ENCODE measurements around the gene IQCH.

IQCH gene

DNA sequence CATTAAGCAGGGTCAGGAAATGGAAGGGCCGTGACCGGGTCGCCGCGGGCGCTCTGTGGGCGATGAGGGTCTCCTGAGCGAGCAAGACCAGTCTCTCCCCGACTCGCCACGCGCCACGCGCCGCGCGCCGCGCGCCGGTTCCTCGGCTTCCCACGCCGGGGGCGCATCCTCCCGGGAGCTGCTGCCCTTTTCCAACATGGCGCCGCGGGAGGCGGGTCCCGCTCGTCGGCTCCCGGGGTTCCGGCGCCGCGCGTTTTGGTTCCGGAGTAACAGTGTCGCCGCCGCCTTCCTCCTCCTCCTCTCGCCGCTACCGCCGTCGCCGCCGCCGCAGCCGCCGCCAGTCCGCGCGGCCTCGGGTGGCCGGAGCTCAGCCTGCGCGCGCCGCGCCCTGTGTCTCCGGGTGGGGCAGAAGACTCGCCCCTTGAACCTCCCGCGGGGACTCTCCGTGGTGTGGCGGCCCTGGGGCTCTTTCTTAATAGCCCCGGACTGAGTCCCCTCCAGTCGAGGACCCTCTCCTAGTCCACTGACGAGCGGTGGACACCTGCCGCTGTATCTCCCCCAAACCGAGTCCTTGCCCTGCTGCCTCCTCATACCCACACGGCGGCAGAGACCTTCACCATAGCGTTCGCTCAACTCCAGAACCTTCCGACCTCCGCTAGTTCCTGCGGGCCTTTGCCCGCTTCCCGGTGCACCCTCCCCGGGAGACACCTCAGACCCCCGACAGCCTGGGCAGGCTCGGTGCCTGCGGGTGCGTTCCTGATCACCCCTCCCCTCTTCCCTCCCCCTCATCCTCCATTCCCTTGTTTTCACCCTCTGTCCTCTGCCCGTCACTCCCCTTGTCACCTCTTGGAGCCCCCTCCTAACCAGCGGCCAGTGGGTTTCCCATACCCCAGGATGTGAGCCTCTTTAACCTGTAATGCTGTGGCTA is 288.1 kb downstream of the IQCH start, which contains the start of gene MAP2K5:
MAP2K5 (plus strand) TSS at position 284 of the 928 bp plus-strand sequence; CDS start at position 917, 633 bp downstream.
- peak; percentile 79 for DNase-seq

GRCh38 chr15:67543348-67543718 is 288.7 kb downstream of the IQCH start:
- DNase-seq = no peak

GRCh38 chr15:67544475-67544874 is 289.9 kb downstream of the IQCH start:
- no peak for DNase-seq

GRCh38 chr15:67545864-67546263 is 291.3 kb downstream of the IQCH start:
- no peak for DNase-seq

DNA sequence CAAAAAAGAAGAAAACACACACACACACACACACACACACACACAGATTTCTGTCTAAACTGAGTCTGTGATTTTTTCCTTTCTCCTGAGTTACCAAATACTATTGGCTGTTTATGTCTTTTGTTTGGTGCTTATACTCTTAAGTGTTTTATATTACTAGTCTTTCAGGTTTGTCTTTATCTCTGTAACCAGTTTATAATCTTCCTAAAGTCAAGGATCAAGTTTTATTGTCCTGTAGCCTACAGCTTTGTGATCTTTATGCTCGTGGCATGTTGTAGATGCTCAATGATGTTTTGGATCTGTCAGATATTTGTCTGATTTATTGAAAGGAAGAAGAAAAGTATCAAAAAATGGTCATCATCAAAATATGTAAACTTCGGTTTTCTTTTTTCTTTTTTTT is 292.5 kb downstream of the IQCH start:
- no peak for DNase-seq

DNA sequence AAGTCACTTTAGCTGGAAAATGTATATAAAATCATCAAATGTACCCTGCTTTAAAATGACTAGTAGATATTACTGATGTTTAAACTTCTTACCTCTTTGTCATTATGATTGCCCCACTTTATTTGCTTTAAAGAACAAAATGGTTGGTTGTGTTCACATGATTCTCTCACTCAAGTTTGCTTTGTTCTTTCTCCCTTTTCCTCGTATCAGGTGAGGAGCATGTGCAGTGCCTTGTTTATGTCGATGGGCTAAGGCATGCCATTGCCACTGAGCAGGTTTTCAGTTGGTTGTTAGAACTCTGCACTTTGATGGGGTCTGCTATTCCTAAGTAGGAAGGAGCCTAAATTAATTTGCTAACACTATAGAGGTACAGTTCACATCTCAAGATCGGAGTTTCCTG is 293.2 kb downstream of the IQCH start:
- DNase-seq = no peak

DNA sequence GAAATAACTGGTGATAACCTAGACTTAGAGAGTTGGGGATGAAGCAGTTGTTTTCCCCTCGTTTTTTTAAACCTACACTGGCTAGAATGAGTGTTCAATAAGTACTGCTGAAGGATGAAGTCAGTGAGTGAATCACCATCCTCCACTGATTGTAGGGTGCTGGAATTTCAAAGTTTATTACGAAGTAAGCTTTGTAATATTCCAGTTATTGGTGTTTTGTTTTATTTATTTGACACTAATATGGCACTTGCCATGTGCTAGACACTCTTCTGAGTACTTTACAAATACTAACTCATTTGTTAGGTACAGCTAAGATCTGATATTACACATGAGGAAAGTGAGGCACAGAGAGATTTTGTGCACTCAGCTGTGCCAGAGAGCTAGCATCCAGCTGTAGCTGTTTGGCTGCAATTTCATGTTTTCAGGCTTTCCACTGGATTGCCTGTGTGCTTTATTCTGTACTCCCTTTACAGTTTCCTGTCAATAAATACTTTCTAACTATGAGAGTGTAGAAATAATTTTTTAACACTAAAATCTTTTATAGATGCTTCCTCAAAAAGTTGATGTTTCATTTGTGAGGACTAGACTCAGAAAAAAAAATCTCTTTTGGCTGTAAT is 293.8 kb downstream of the IQCH start:
- no peak for DNase-seq

GRCh38 chr15:67548862-67549651 is 294.5 kb downstream of the IQCH start:
- no peak for DNase-seq

DNA sequence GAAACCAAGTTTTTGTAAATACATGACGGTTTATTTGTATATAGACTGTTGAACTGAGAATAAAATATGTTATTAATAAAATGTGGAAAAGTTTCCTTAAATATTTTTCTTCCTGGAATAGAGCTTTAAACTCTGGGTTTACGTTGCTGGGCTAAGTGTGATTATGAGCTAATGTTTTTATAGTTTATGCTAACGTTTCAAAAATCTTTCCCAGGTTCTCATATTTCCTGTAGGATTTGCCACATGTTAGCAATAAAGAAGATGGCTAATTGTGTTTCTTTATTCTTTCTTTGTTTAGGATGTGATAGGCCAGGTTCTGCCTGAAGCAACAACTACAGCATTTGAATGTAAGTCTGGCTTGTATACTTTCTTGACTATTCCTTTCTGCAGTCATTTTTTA is 295.1 kb downstream of the IQCH start:
- DNase-seq = no peak

DNA sequence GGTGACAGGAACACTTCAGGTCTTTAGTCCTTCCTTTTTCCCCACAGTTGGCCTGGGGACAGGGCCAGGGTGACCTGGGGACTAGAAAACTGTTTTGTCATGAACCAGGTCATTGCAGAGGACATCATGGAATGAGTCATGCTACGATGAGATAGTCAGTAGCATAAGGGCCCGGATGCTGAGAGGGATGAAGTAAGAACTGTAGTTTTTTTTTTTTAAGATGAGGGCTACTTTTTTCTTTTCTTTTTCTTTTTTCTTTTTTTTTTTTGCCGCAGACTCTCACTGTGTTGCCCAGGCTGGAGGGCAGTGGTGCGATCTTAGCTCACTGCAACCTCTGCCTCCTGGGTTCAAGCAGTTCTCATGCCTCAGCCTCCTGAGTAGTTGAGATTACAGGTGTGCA is 295.9 kb downstream of the IQCH start:
- DNase-seq = no peak

GRCh38 chr15:67551207-67551743 is 296.7 kb downstream of the IQCH start:
- DNase-seq = no peak

Measured in T-helper 9 cell (primary cell).